ENCODE data around the gene TRIM7. TPM values are rescaled to one million over a fixed set of nuclear protein-coding genes. Genes with fewer than 3 reads are reported as not detected.
A peak's percentile ranks its signal among the peaks of the same experiment; 100 is the strongest.

Gene TRIM7
- total and polyA plus RNA-seq, 9 of the 15 experiments (the other 6 are each of a cell fraction or from before 2014, with no cell fraction given): 2.6 to 14.9 (median 8.9) TPM

DNA sequence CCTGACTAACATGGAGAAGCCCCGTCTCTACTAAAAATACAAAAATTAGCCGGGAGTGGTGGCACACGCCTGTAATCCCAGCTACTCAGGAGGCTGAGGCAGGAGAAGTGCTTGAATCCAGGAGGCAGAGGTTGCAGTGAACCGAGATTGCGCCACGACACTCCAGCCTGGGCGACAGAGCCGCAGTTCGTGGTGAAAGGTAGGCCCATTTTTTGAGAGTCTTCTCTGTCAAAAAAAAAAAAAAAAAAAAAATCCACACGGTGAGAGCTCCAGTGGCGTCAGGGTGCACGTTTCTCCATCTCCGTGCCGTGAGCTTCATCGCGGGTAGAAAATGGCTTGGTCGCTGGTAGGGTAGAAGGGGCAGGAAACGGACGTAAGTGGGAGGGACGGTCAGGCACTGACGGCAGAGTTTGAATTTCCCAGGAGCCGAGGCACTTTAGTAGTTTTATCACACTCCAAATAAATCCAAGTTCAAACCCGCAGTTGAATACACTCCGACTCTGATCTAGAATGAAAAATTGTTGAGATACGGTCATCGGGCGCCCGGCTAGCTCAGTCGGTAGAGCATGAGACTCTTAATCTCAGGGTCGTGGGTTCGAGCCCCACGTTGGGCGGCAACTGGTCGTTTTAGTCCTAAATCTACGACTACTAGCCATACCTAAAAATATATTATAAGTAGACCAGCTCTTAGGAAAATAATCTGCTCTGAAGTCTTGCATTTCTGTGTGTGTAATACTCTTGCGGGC, 2.4 kb upstream of the TRIM7 start (continued):
- no peak for TF ChIP-seq TCF7 (IDR thresholded peaks at IDR 0.05; ENCODE audit: borderline replicate concordance)
- TF ChIP-seq MNT (conservative IDR thresholded peaks at IDR 0.05): peak in 1 of 2 experiments; percentile 36; a peak in 2 of 4 replicates
- no peak for TF ChIP-seq TEAD2 (tag; IDR thresholded peaks at IDR 0.05)
- peak; percentile 82 for TF ChIP-seq CXXC5 (CRISPR knock-in tag; IDR thresholded peaks at IDR 0.05)
- no peak for TF ChIP-seq FOXJ3 (CRISPR knock-in tag; IDR thresholded peaks at IDR 0.05)
- peak in 1 of 2 experiments; percentile 46; a peak in 3 of 4 replicates for TF ChIP-seq HDAC1 (IDR thresholded peaks at IDR 0.05)
- TF ChIP-seq ILK (tag; IDR thresholded peaks at IDR 0.05; ENCODE audit: borderline replicate concordance, low read depth): no peak
- peak; percentile 52 for TF ChIP-seq EP400 (IDR thresholded peaks at IDR 0.05)
- 0 out of 2 replicates have a peak, but pooled peaks have one; percentile 18 for TF ChIP-seq SMAD3 (CRISPR knock-in tag; conservative IDR thresholded peaks at IDR 0.05)
- peak; percentile 52; the same call in 1 of the 2 replicates for TF ChIP-seq TARDBP (IDR thresholded peaks at IDR 0.05)
- no peak for TF ChIP-seq NR4A1 (CRISPR knock-in tag; IDR thresholded peaks at IDR 0.05)
- no peak for TF ChIP-seq NR4A1 (tag; IDR thresholded peaks at IDR 0.05)
- TF ChIP-seq BCOR (IDR thresholded peaks at IDR 0.05): peak; percentile 34
- TF ChIP-seq ZNF146 (CRISPR knock-in tag; IDR thresholded peaks at IDR 0.05; ENCODE audit: unreplicated experiment): no peak
- TF ChIP-seq ZNF696 (CRISPR knock-in tag; conservative IDR thresholded peaks at IDR 0.05): no peak
- no peak for TF ChIP-seq SIRT6 (IDR thresholded peaks at IDR 0.05; ENCODE audit: low read depth, low read length)
- TF ChIP-seq XRCC4 (IDR thresholded peaks at IDR 0.05; ENCODE audit: extremely low read depth, insufficient read depth, insufficient read length): no peak
- TF ChIP-seq CBX1 (IDR thresholded peaks at IDR 0.05; ENCODE audit: low read depth): 0 out of 2 replicates have a peak, but pooled peaks have one; percentile 38
- 0 out of 2 replicates have a peak, but pooled peaks have one; percentile 25 for TF ChIP-seq ZNF174 (CRISPR knock-in tag; IDR thresholded peaks at IDR 0.05)
- no peak for TF ChIP-seq CCNT2 (IDR thresholded peaks at IDR 0.05; ENCODE audit: borderline replicate concordance, extremely low read depth, insufficient read length, low read depth, low read length)
- no peak for TF ChIP-seq FOXJ2 (tag; IDR thresholded peaks at IDR 0.05)
- TF ChIP-seq, protein P1, sequence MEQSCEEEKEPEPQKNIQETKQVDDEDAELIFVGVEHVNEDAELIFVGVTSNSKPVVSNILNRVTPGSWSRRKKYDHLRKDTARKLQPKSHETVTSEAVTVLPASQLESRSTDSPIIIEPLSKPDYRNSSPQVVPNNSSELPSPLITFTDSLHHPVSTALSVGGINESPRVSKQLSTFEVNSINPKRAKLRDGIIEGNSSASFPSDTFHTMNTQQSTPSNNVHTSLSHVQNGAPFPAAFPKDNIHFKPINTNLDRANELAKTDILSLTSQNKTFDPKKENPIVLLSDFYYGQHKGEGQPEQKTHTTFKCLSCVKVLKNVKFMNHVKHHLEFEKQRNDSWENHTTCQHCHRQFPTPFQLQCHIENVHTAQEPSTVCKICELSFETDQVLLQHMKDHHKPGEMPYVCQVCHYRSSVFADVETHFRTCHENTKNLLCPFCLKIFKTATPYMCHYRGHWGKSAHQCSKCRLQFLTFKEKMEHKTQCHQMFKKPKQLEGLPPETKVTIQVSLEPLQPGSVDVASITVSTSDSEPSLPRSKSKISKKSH (CRISPR knock-in tag; IDR thresholded peaks at IDR 0.05): no peak
- TF ChIP-seq ZBTB1 (CRISPR knock-in tag; IDR thresholded peaks at IDR 0.05; ENCODE audit: borderline replicate concordance, low read depth): no peak
- TF ChIP-seq ZNF232 (CRISPR knock-in tag; IDR thresholded peaks at IDR 0.05): no peak
- 0 out of 2 replicates have a peak, but pooled peaks have one; percentile 35 for TF ChIP-seq TRIM28 (IDR thresholded peaks at IDR 0.05)
- TF ChIP-seq MED1 (CRISPR knock-in tag; IDR thresholded peaks at IDR 0.05; ENCODE audit: borderline replicate concordance): no peak
- TF ChIP-seq MTA3 (IDR thresholded peaks at IDR 0.05; ENCODE audit: borderline replicate concordance): 0 out of 2 replicates have a peak, but pooled peaks have one; percentile 40
